H1 (cell line): ENCODE results near the gene PDP2. TPM values are rescaled to one million over a fixed set of nuclear protein-coding genes. Genes with fewer than 3 reads are reported as not detected.

Experiments used
- CTCF ChIA-PET: fragments of 300-600 bp; sonication (Branson Sonifier 250); formaldehyde crosslinking; loops from one replicate; lab custom pipeline; 2021; ENCODE audit not compliant: partially characterized antibody; lab: Charles Lee
- POLR2A ChIA-PET: fragments of 300-600 bp; sonication (Branson Sonifier 250); formaldehyde crosslinking; loops from one replicate; lab custom pipeline; 2021; ENCODE audit warnings: inconsistent platforms; ENCODE audit not compliant: partially characterized antibody; lab: Charles Lee
- DNase-seq, 2 experiments: peaks; one replicate each; pipeline versions ENCODE4 v3.0.0 to v3.0.0-alpha.2; 2010 to 2022; ENCODE audit warnings: low spot score in 2 of 2, low read depth in 1 of 2, mixed read lengths in 1 of 2
- FAIRE-seq: peaks from 2 replicates; lab custom pipeline; 2011; peaks lifted over from hg19 to GRCh38; lab: Jason Lieb, UNC
- H2AFZ ChIP-seq: 2 replicates; pipeline ENCODE4 v1.8.1; 2012; ENCODE audit warnings: low read length, inconsistent platforms
- H2AK5ac ChIP-seq: 2 replicates; pipeline ENCODE4 v1.6.1; 2013; ENCODE audit warnings: low read depth, low read length
- H2BK120ac ChIP-seq: replicated peaks from 2 replicates; pipeline ENCODE3; 2013; ENCODE audit warnings: low read depth, low read length, inconsistent platforms
- H2BK12ac ChIP-seq: 2 replicates; pipeline ENCODE4 v1.6.1; 2013; ENCODE audit warnings: low read depth, low read length
- H2BK15ac ChIP-seq: 2 replicates; pipeline ENCODE4 v1.6.1; 2013; ENCODE audit warnings: low read length
- H2BK20ac ChIP-seq: 2 replicates; pipeline ENCODE4 v1.6.1; 2013; ENCODE audit warnings: low read length
- H2BK5ac ChIP-seq: 2 replicates; pipeline ENCODE4 v1.6.1; 2013; ENCODE audit warnings: low read depth, low read length
- H3K14ac ChIP-seq: 2 replicates; pipeline ENCODE4 v1.6.1; 2013; ENCODE audit warnings: inconsistent platforms; ENCODE audit not compliant: insufficient read length
- H3K18ac ChIP-seq: 2 replicates; pipeline ENCODE4 v1.6.1; 2013; ENCODE audit warnings: low read length; ENCODE audit errors: extremely low read depth
- H3K23ac ChIP-seq: 2 replicates; pipeline ENCODE4 v1.6.1; 2013; ENCODE audit warnings: inconsistent platforms; ENCODE audit not compliant: insufficient read length
- H3K23me2 ChIP-seq: 2 replicates; pipeline ENCODE4 v1.6.1; 2013; ENCODE audit warnings: low read depth, low read length
- H3K27ac ChIP-seq: 2 replicates; pipeline ENCODE4 v1.6.1; 2011; ENCODE audit warnings: low read depth, low read length, inconsistent platforms
- H3K27me3 ChIP-seq, 4 experiments: replicated peaks in 1 of 4; 1 replicate in 1 of 4; 2 replicates in 3 of 4; pipeline versions ENCODE4 v1.6.1 to v1.8.1; 2011 to 2013; ENCODE audit warnings: low read length in 3 of 4, mild to moderate bottlenecking in 3 of 4, inconsistent platforms in 2 of 4, mixed read lengths in 2 of 4, moderate library complexity in 1 of 4; ENCODE audit not compliant: control insufficient read depth in 3 of 4, insufficient read depth in 3 of 4; ENCODE audit errors: extremely low read depth in 1 of 4
- H3K36me3 ChIP-seq, 4 experiments: 2 replicates each; pipeline versions ENCODE4 v1.6.1 to v1.8.1; 2011 to 2013; ENCODE audit warnings: mild to moderate bottlenecking in 4 of 4, low read length in 3 of 4, moderate library complexity in 2 of 4, control low read depth in 1 of 4, inconsistent platforms in 1 of 4; ENCODE audit not compliant: insufficient read depth in 4 of 4, control insufficient read depth in 2 of 4
- H3K4ac ChIP-seq: replicated peaks from 2 replicates; pipeline ENCODE3; 2013; ENCODE audit warnings: low read length, low read depth, mixed read lengths, inconsistent platforms; ENCODE audit not compliant: insufficient read length
- H3K4me1 ChIP-seq, 4 experiments: replicated peaks in 1 of 4; 1 replicate in 1 of 4; 2 replicates in 3 of 4; pipeline versions ENCODE4 v1.6.1 to v1.8.1; 2011 to 2013; ENCODE audit warnings: low read length in 3 of 4, inconsistent platforms in 2 of 4, mixed read lengths in 1 of 4; ENCODE audit not compliant: insufficient read depth in 4 of 4, control insufficient read depth in 3 of 4
- H3K4me2 ChIP-seq, 2 experiments: 2 replicates each; pipeline versions ENCODE4 v1.6.1 to v1.8.1; 2011 to 2013; ENCODE audit warnings: low read depth in 2 of 2, low read length in 2 of 2, control low read depth in 1 of 2, inconsistent platforms in 1 of 2, mild to moderate bottlenecking in 1 of 2; ENCODE audit not compliant: insufficient read depth in 1 of 2
- H3K4me3 ChIP-seq, 4 experiments: fragments of 200-600, 300-600 bp in 1 of 4; sonication (generic), shearing (Covaris generic), sonication (Bioruptor Twin) in 1 of 4; 2 replicates each; pipeline versions ENCODE4 v1.5.1 to v1.8.1; 2011 to 2016; ENCODE audit warnings: low read length in 4 of 4, low read depth in 3 of 4, control low read depth in 2 of 4, inconsistent platforms in 2 of 4, mild to moderate bottlenecking in 2 of 4, mixed read lengths in 1 of 4, moderate library complexity in 1 of 4; ENCODE audit not compliant: insufficient read depth in 2 of 4; ENCODE audit errors: extremely low read depth in 1 of 4
- H3K56ac ChIP-seq: replicated peaks from 2 replicates; pipeline ENCODE3; 2013; ENCODE audit warnings: low read depth, mild to moderate bottlenecking, mixed read lengths, low read length, inconsistent platforms; ENCODE audit not compliant: insufficient read length
- H3K79me1 ChIP-seq: 2 replicates; pipeline ENCODE4 v1.6.1; 2013; ENCODE audit warnings: low read depth, low read length, control low read depth
- H3K79me2 ChIP-seq, 2 experiments: 2 replicates each; pipeline versions ENCODE4 v1.6.1 to v1.8.1; 2012 to 2013; ENCODE audit warnings: low read length in 2 of 2, mild to moderate bottlenecking in 2 of 2, inconsistent platforms in 1 of 2; ENCODE audit not compliant: insufficient read depth in 2 of 2, control insufficient read depth in 1 of 2
- H3K9ac ChIP-seq, 4 experiments: replicated peaks in 1 of 4; 1 replicate in 1 of 4; 2 replicates in 3 of 4; pipeline versions ENCODE4 v1.6.1 to v1.8.1; 2011 to 2013; ENCODE audit warnings: low read depth in 3 of 4, low read length in 3 of 4, control low read depth in 2 of 4, mild to moderate bottlenecking in 2 of 4, moderate library complexity in 2 of 4, inconsistent platforms in 1 of 4; ENCODE audit errors: extremely low read depth in 1 of 4
- H3K9me3 ChIP-seq, 2 experiments: 2 replicates each; pipeline versions ENCODE4 v1.6.1 to v1.8.1; 2012 to 2013; ENCODE audit warnings: mild to moderate bottlenecking in 2 of 2, moderate library complexity in 2 of 2, control low read depth in 1 of 2, inconsistent platforms in 1 of 2, low read depth in 1 of 2, low read length in 1 of 2, mixed read lengths in 1 of 2; ENCODE audit not compliant: insufficient read depth in 2 of 2
- H4K20me1 ChIP-seq, 2 experiments: replicated peaks in 1 of 2; 2 replicates each; pipeline versions ENCODE3 to v1.8.1; 2011 to 2013; ENCODE audit warnings: inconsistent platforms in 2 of 2, low read length in 2 of 2, mild to moderate bottlenecking in 1 of 2; ENCODE audit not compliant: insufficient read depth in 2 of 2, control insufficient read depth in 1 of 2
- H4K5ac ChIP-seq: 2 replicates; pipeline ENCODE4 v1.6.1; 2013; ENCODE audit warnings: low read length, low read depth, mixed read lengths, inconsistent platforms; ENCODE audit not compliant: insufficient read length
- H4K8ac ChIP-seq: 2 replicates; pipeline ENCODE4 v1.8.0; 2013; ENCODE audit warnings: mild to moderate bottlenecking, moderate library complexity, low read length, inconsistent platforms; ENCODE audit not compliant: insufficient read depth; ENCODE audit errors: extremely low read depth
- H4K91ac ChIP-seq: replicated peaks from 2 replicates; pipeline ENCODE3; 2013; ENCODE audit warnings: low read length, mixed read lengths, inconsistent platforms; ENCODE audit not compliant: insufficient read length
- ATF2 ChIP-seq: IDR thresholded peaks from 2 replicates; pipeline ENCODE4 v1.6.1; 2012; ENCODE audit warnings: low read length, inconsistent platforms
- BACH1 ChIP-seq: IDR thresholded peaks from 2 replicates; pipeline ENCODE4 v1.6.1; 2012; ENCODE audit warnings: low read length, improper control_type of control experiment
- BRCA1 ChIP-seq: IDR thresholded peaks from 2 replicates; pipeline ENCODE4 v1.6.1; 2012; ENCODE audit warnings: low read depth, low read length, improper control_type of control experiment
- CHD2 ChIP-seq: IDR thresholded peaks from 2 replicates; pipeline ENCODE4 v1.6.1; 2012; ENCODE audit warnings: low read length, improper control_type of control experiment
- CREB1 ChIP-seq: IDR thresholded peaks from 2 replicates; pipeline ENCODE4 v1.6.1; 2012; ENCODE audit warnings: inconsistent platforms
- KDM4A ChIP-seq: IDR thresholded peaks from one replicate; pipeline ENCODE4 v1.7.1; 2012; ENCODE audit warnings: low read depth, mild to moderate bottlenecking, moderate library complexity, low read length, inconsistent platforms; ENCODE audit not compliant: severe bottlenecking
- MAX ChIP-seq: IDR thresholded peaks from 2 replicates; pipeline ENCODE4 v1.6.1; 2012; ENCODE audit warnings: inconsistent platforms
- RAD21 ChIP-seq, 2 experiments: IDR thresholded peaks in 1 of 2; conservative IDR thresholded peaks in 1 of 2; 2 replicates each; pipeline ENCODE4 v1.6.1; 2011; ENCODE audit warnings: low read depth in 2 of 2, low read length in 2 of 2, improper control_type of control experiment in 1 of 2, inconsistent platforms in 1 of 2, mild to moderate bottlenecking in 1 of 2, moderate library complexity in 1 of 2
- SP2 ChIP-seq: IDR thresholded peaks from 2 replicates; pipeline ENCODE4 v1.6.1; 2012; ENCODE audit warnings: mild to moderate bottlenecking, low read length, inconsistent platforms
- SRF ChIP-seq: IDR thresholded peaks from 2 replicates; pipeline ENCODE4 v1.6.1; 2011; ENCODE audit warnings: mild to moderate bottlenecking, low read depth, low read length, moderate library complexity
- WGBS, 2 experiments: shearing (Covaris generic) in 1 of 2; methylation state at CpG; one replicate each; pipeline versions ENCODE4 v1.1.6 to v1.1.7; 2013 to 2015; ENCODE audit warnings: low lambda C conversion rate in 2 of 2, mixed read lengths in 2 of 2, inconsistent platforms in 1 of 2, low coverage in 1 of 2, missing lambda C conversion rate in 1 of 2; ENCODE audit not compliant: insufficient replicate concordance in 2 of 2, insufficient coverage in 1 of 2, insufficient read length in 1 of 2; ENCODE audit errors: extremely low coverage in 1 of 2, missing lambda C conversion rate in 1 of 2; 5-methylcytosine and 5-hydroxymethylcytosine counted together
- polyA plus RNA-seq, 7 experiments: library from polyadenylated mRNA; depleted of rRNA in 3 of 7; stranded (reverse) in 5 of 7; unstranded in 2 of 7; fragments of >200 nt in 5 of 7; fragments of 200-250 nt in 2 of 7; gene quantifications; 1 replicate in 5 of 7; 2 replicates in 1 of 7; 4 replicates in 1 of 7; pipeline versions ENCODE4 v1.2.1 to v1.2.3, GENCODE V29; 2011 to 2013; ENCODE audit warnings: missing spikeins in 2 of 7, mixed read lengths in 2 of 7
- total RNA-seq: library from RNA; stranded (reverse); fragmentation: NEBNext Ultra II Directional; extraction: Animal tissue kit (Norgen Biotek cat#: 25700); gene quantifications from 2 replicates; pipeline ENCODE4 v1.2.1, GENCODE V29; 2021

PDP2 gene
- total and polyA plus RNA-seq, 2 of the 8 experiments (the other 6 are each of a cell fraction or from before 2014, with no cell fraction given): 11.7 to 36.5 TPM

GRCh38 chr16:66902648-66903543 lies 22.6 kb downstream of the PDP2 start:
- H3K4me2 ChIP-seq: no peak overlapping the region
- H3K4ac ChIP-seq: no peak overlapping the region
- H2BK20ac ChIP-seq: no peak overlapping the region
- H2BK12ac ChIP-seq: no peak overlapping the region
- H2BK15ac ChIP-seq: 0 out of 2 replicates have a peak overlapping the region, but pooled peaks have one; percentile 10
- no peak overlapping the region for H2BK120ac ChIP-seq
- no peak for DNase-seq
- no peak overlapping the region for H4K8ac ChIP-seq
- no peak overlapping the region for H2AK5ac ChIP-seq
- no peak overlapping the region for H3K18ac ChIP-seq
- no peaks in the 10 kb centered on the region for H3K36me3 ChIP-seq
- H4K20me1 ChIP-seq: no peaks in the 10 kb centered on the region
- FAIRE-seq: no peak
- no peaks in the 10 kb centered on the region; a peak in 1 of 7 replicates for H3K27me3 ChIP-seq
- no peak overlapping the region for H4K5ac ChIP-seq
- H3K14ac ChIP-seq: no peak overlapping the region
- no peak overlapping the region for H4K91ac ChIP-seq
- H3K9me3 ChIP-seq: no peaks in the 10 kb centered on the region
- ChIA-PET POLR2A (interaction anchor here (1.2 to 1.5 kb wide), 2 partner anchors 10 to 22 kb away, joined by 5 read pairs; partner anchors contain the start of gene PDP2), CTCF (interaction anchor here (0.9 to 42.0 kb wide), 6 partner anchors 4 to 66 kb away, joined by 3 to 1009 read pairs (median 5); partner anchors contain the start of genes CDH16, CES3, PDP2 and RRAD)
- H3K79me2 ChIP-seq: no peaks in the 10 kb centered on the region
- H3K79me1 ChIP-seq: no peaks in the 10 kb centered on the region
- H3K4me3 ChIP-seq: no peak overlapping the region
- no peak overlapping the region for H3K9ac ChIP-seq
- H3K27ac ChIP-seq: no peak overlapping the region
- no peak overlapping the region for H2BK5ac ChIP-seq
- H3K23ac ChIP-seq: no peak overlapping the region
- H3K4me1 ChIP-seq: peaks cover 0 to 6% (median 3%) of the 10 kb centered on the region in 4 experiments; a peak in 4 of 7 replicates
- H2AFZ ChIP-seq: no peak overlapping the region
- H3K56ac ChIP-seq: no peak overlapping the region
- no peaks in the 10 kb centered on the region for H3K23me2 ChIP-seq
- 81% methylated on average over 14 of the region's 14 CpGs; no CpG with 5 or more reads in 1 of the 2 experiments for WGBS, 2 experiments
- TF ChIP-seq SP2: no peak
- no peak for TF ChIP-seq CHD2
- no peak for TF ChIP-seq KDM4A
- TF ChIP-seq MAX: no peak
- TF ChIP-seq BRCA1: no peak
- TF ChIP-seq ATF2: no peak
- no peak for TF ChIP-seq SRF
- TF ChIP-seq CREB1: no peak
- no peak for TF ChIP-seq BACH1
- TF ChIP-seq RAD21 (IDR thresholded peaks at IDR 0.05 in 1 of 2, conservative IDR thresholded peaks at IDR 0.05 in 1 of 2; ENCODE audit: low read depth in 2 of 2, low read length in 2 of 2): no peak
